Adrenal gland (tissue), 5 donors: ENCODE measurements around the gene C3.

Source experiments
- CTCF ChIP-seq, 6 experiments: fragments of 450-650 bp in 4 of 6; fragments of 200-600 bp in 2 of 6; sonication (generic) in 1 of 6; IDR thresholded peaks; 1 replicate in 5 of 6; 2 replicates in 1 of 6; pipeline versions ENCODE4 v1.5.1 to v1.8.0; 2016 to 2021; ENCODE audit warnings: antibody characterized with exemption in 6 of 6, mild to moderate bottlenecking in 2 of 6, moderate library complexity in 1 of 6
- POLR2A ChIP-seq, 2 donors: fragments of 450-650 bp; IDR thresholded peaks; one replicate each; pipeline ENCODE4 v1.6.1; 2017; ENCODE audit warnings: antibody characterized with exemption in 2 of 2, mild to moderate bottlenecking in 2 of 2, moderate library complexity in 1 of 2
- donor health status: DM: no; HTN: no; CAD: no.

GRCh38 chr19:6699935-6700334 lies 20.5 kb downstream of the C3 start:
- TF ChIP-seq CTCF (IDR thresholded peaks at IDR 0.05), result no peak
- TF ChIP-seq POLR2A (IDR thresholded peaks at IDR 0.05), result no peak
